ENCODE measurements around the gene MGME1.

Gene MGME1

DNA sequence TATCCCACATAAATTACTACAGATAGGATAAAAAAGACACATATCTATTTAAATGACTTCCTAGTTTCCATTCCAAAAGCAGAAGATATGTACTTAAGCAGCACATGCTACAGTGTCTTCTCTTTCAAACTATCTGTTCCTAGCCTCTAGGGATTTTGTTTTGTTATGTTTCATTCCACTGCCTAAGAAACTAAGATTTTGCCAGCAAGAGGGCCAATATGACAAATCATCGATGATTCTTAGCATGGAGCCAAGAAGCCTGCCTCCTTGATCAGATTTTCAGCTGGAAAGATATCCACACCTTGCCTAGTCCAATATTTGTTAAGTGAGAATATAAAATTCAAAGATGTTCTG lies 7.3 kb upstream of the MGME1 start:
- DNase-seq, result no peak

DNA sequence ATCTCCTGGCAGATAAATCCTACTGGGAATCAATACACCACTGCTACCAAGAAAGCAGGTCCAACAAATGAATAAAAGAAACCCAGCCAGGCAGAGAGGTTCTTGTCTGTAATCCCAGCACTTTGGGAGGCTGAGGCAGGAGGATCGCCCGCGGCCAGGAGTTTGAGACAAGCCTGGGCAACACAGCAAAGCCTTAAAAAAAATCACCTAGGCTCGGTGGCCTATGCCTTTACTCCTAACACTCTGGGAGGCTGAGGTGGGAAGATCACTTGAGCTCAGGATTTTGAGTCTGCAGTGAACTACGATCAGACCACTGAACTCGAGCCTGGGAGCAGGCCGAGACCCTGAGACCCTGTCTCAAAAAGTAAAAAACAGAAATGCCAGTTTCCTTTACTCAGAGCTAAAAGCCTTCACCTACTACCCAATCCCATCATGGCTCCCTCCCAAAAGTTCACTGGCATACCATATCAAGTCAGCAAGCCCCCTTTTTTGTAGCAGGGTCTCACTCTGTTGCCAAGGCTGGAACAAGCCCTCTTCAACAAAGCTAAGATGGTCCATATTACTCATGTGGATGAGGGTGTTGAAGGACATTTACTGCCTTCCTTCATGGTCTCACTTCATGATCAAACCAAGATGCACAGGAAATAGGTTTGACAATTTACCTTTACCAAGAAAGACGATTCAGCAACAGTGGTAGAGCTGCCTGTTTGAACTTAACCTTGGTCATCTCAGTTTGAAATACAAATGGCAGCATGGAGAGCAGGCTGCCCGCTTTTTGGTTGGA lies 5.5 kb upstream of the MGME1 start:
- DNase-seq, result no peak

DNA sequence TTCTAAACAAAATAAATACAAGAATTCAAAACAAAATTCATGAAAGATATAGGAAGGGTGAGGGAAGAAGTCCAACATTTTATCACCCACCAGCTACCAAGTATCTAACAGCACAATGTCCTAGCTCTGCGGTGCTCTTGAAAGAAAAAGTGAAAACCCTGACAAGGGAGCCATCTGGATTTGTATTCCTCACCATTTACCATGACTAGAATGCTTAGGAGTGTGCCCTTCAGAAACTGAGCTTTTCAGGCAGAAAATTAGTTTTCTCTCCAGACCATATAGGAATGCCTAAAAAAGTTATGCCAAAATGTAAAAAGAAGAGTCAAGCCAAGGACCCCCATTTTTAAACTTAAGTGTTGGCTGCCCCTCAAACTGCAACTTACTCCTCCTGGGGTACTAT lies 4.7 kb upstream of the MGME1 start:
- DNase-seq, result no peak

DNA sequence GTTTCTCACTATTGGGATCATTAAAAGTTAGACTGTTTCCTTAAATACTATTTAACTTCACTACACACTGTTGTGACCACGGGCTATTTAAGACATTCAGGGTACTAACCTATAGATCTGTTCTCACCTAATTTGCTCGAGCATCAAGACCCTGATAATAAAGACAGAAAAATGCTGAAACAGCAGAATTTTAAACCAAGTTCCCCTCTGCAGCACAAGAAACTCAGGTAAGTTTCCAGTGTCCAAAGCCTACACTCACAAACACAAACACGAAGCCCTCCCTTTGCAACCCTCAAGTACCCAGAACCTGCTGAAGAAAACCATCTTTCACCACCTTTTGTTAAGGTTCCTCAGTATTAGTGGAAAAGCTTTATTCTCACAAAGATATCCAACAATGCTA lies 4.2 kb upstream of the MGME1 start:
- DNase-seq, result no peak

DNA sequence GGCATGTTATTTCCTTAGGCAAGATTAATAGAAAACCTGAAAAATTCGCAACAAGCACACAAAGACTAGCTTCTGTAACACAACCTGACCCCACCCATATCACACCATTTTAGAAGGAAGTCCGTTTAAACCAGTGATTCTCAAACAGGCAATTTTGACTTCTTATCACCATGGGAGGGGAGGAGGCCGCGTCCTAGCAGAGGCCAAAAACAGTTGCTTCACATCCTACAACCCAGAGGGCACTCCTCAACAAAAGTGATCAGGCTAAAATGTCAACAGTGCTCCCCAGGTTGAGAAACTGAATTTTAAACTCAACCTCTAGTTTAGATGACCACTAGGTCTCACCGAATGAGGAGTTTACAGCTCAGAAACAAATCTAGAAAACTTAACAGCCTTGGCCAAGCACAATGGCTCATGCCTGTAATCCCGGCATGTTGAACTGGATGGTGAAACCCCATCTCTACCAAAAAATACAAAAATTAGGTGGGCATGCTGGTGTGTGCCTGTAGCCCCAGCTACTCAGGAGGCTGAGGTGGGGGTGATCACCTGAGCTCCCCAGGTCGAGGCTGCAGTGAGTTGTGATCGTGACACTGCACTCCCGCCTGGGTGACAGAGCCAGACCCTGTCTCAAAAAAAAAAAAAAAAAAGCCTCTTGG lies 3.6 kb upstream of the MGME1 start:
- DNase-seq, result no peak

DNA sequence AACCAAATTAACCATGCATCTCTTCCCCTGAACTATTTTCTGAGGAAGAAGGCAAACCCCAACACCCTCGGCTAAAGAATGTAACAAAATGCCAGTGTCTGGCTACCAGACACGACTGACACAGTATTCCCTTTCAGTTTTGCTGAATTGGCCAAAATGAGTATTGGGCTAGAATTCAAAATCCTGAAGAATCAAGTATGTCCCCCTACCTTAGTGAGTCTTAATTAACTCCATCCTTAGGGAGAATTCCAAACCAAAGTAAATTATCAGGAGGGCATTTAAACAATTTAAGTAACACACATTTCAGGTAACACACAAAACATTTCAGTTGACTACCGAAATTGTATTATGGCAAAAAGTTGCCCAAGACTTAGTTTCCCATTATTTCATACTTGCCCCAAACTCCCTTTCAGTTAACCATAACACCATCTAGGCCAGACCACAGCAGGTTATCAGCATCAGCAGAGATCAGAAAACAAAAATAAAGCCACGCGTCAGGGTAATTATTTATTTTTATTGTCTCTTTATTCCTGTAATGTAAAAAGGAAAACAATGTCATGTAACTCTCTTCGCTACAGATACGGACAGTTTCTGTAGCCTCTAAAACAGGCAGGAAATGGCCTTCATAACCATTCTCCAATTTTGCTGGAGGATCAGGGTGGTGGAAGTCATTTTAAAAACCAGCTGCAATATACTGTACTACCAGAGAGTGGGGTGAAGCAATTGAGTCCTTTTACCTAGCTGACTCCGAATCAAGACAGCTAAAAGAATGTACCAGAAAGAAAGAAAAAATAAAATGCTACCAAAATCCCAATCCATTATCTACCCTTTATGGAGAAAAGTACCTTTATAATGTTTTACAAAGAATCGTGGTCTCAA lies 2.1 kb upstream of the MGME1 start:
- no peak for DNase-seq

DNA sequence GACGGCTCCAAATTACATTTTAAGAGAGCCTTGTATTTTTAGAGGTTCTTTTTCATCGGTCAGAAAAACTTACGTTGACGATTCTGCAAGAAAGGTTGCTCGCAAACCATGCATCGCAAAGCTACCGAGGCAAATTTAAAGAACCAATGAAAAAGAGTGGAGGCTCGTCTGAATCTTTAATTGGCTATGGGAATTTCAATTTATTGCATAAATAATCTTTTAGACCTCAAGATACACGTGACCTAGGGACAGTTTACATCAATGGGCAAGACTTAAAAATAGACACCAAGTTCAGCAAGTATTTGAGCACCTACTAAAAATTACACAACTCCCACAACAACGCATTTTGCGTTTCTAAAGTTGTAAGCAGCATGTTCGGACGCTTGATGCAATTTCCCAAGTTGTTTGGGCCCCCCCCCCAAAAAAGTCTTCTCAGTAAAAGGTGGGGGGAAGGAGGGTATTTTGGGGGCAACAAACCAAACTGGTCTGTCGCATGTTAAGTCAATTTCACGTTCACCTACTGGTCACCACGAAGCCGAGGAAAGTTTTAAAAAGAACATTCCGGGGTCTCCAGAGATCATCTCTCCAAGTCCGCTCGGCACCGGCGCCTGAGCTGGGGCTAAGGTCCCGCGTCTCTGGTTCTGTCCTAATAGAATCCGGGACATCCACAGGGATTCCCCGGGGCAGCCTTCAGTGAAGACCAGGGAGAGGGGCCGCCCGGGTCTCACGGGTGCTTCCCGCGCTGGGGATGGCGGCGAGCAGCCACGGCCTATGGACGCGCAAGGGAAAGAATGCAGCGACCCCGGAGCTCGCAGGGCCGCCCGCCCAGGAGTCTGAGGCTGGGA lies 1.1 kb upstream of the MGME1 start:
- DNase-seq, result peak; percentile 57

DNA sequence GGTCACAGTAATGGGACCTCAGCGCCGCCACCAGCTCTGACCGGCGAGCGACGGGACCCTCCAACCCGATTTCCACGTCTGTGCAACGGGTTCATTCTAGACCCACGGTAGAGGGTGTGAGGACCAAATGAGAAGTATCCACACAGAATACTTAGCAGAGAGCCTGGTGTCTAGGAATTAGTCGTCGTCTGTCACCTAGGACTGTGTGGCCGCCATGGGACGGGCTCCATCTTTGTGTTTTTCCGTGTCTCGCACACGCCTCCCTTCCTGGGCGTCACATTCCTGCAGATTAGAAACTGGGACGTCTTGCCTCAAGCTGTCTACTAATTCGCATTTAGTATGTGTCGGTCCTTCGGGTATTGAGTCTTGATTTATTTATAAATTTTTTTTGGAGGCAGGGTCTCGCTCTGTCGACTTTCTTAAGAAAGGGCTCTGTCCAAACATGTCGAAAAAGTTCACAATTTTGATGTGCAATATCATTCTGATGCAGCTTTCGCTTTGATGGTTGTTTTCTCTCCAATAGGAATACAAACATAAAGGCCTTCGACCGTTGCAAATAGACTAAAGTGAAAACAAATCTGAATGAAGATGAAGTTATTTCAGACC lies 563 bp downstream of the MGME1 start:
- no peak for DNase-seq

DNA sequence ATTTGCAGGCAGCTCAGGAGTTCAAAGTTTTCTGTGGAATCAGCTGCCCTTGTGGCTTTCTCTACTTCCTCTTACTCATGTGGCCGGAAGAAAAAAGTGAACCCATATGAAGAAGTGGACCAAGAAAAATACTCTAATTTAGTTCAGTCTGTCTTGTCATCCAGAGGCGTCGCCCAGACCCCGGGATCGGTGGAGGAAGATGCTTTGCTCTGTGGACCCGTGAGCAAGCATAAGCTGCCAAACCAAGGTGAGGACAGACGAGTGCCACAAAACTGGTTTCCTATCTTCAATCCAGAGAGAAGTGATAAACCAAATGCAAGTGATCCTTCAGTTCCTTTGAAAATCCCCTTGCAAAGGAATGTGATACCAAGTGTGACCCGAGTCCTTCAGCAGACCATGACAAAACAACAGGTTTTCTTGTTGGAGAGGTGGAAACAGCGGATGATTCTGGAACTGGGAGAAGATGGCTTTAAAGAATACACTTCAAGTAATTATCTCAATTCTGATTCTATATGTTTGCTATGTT lies 1.1 kb downstream of the MGME1 start:
- peak; percentile 57 for DNase-seq

DNA sequence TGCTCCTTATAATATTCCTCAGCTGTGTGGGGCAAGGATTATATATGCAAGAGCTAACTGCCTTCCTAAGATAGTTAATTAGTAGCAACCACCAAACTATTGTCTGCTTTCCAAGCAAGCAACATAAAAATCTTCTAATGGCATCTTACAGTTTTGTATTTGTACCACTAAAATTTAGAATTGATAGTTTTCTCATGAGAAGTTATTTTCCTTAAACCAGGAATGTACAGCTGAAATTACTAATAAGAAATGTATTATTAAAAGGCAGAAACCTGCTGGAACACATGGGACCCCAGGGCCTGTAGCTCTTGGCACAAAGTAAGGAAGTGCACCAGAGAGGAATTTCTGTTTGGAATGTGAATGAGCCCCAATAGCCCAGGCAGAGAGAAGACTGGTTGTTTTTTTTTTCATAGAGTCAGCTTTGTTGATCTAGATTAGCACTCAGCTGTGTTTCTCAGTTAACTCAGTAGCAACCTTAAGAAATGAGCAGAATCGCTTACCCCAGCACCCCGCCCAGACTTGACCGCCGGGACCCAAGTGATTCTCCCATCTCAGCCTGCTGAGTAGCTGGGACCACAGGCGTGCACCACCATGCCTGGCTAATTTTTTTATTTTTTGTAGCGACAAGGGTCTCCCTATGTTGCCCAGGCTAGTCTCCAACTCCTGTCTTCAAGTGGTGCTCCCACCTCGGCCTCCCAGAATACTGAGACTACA lies 2.6 kb downstream of the MGME1 start:
- no peak for DNase-seq

DNA sequence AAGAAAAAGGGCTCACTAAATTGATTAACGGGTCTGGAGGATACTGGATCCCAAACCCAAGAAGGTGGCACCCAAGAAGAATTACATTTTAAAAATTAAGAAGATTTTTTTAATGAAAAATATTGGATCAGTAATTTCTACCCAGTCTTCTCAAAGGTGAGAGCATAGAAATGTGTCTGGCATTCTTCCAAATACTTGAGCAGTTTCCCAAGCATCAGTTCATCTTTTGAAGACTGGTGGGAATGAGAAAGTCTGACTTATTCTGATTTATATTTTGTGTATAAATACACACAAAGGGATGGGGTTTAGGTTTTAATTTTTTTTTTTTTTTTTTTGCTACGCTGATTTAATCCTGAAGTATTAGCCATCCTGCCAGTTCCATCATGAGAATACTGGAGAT lies 3.3 kb downstream of the MGME1 start:
- DNase-seq, result no peak

DNA sequence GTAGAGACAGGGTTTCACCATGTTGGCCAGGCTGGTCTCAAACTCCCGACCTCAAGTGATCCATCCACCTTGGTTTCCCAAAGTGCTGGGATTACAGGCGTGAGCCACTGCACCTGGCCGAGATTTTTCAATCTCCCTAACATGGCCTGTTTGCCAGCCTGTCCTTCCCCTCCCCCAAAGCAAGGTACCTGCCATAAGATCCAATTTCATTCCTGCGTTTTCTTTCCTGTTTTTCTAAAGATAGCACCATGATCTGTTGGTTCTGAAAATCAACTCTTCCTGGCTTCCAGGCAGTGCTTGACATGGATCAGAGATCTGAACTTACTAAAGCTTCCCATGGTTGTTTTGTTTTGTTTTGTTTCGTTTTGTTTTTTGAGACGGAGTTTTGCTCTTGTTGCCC lies 7.5 kb downstream of the MGME1 start:
- DNase-seq, result no peak

DNA sequence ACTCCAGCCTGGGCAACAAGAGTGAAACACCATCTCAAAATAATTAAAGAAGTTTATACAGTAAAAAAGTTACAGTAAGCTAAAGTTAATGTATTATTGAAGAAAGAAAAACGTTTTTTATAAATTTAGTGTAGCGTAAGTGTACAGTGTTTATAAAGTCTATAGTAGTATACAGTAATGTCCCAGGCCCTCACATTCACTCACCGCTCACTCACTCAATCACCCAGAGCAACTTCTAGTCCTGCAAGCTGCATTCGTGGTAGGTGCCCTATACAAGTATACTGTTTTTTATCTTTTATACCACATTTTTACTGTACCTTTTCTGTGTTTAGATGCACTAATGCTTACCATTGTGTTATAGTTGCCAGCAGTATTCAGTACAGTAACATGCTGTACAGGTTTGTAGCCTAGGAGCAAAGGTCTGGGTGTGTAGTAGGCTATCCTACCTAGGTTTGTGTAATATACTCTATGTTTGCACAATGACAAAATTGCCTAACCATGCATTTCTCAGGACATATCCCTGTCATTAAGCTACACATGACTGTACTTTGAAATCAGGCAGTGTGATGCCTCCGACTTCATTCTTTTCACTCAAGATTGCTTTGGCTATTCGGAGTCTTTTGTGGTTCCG lies 16.7 kb downstream of the MGME1 start:
- DNase-seq, result no peak

DNA sequence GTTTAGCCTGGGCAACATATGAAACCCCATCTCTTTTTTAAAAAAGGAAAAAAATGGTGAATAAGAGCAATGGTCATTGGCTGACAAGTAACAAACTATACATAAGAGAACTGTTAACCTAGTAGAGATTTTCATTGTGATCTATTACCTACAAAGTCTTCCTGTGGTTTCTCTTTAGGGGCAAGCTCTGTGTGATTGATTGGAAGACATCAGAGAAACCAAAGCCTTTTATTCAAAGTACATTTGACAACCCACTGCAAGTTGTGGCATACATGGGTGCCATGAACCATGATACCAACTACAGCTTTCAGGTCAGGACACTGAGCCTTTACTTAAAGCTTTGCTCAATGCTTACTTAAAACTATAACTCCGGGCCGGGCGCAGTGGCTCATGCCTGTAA lies 19.2 kb downstream of the MGME1 start:
- DNase-seq, result no peak

DNA sequence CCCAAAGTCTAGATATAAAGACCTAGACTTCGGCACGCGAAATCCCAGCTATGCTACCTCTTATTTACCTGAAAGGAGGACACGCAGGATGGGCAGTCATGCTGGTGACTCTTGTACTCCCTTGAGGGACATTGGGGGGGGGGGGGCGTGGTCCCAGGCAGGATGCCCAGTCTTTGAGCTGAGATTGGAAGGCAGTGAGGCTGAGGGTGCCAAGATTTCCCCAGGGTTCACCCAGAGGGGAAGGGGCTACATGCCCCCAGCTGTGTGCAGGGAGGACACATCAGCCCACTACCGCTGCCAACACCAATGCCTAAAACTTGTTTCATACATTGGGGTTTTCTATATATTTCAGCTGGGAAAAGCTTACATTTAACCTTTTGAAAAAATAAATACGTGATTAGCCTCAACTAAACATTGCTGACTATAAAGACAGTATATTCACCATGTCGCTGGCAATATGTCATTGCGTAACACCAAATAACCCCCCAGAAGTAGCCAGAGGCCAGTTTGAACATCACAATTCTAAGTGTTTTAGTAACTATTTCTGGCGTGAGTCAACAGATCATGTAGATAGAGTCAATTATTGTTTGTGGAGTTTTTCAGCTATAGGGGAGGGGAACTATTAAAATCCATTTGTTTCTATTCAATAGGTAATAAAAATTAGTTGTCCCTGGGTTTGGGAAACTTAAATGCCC lies 21.6 kb downstream of the MGME1 start:
- DNase-seq, result no peak

DNA sequence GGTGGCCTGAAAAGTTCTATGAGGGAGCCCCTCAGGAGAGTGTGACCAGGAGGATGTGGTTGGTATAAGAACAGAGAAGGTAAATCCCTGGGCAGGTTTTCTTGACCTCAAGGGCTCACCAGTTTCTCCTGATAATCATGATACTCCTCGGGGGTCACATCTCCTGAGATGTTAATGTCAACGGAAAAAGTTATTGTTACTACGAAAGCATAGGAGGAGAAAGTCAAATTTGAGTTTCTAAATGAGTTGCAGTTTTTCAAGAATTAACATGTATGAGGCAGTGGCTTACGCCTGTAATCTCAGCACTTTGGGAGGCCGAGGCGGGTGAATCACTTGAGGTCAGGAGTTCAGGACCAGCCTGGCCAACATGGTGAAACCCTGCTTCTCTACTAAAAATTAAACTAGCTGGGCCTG lies 23.4 kb downstream of the MGME1 start:
- DNase-seq, result peak; percentile 66

DNA sequence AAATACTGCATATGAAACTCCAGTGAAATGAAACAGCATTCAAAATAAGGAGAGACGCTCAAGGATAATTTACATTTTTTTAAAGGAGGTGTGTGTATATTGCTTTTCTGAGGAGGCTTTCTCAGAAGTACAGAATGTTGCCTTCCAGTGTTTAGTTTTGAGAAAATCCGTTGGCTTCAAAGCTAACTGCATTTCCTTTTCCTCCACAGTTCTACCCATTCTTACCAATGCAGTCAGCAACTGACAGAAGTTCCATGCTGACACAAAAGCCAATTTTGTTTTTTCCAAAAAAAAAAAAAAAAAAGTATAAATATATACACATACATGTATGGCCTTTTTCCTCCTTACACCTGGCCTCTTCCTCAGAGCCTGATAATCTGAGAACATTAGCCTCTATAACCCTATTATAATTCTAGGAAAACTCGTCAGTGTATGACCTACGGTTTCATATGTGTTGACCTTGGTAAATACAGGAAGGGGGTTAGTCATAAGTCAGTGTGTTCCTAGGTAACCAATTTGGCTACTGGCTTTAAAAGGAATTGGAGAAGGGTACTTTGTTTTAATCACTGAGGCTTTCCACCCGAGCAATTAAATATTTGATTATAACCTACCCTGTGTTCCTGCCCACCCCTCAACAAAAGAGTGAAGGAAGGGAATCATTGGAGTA lies 24.2 kb downstream of the MGME1 start:
- no peak for DNase-seq

DNA sequence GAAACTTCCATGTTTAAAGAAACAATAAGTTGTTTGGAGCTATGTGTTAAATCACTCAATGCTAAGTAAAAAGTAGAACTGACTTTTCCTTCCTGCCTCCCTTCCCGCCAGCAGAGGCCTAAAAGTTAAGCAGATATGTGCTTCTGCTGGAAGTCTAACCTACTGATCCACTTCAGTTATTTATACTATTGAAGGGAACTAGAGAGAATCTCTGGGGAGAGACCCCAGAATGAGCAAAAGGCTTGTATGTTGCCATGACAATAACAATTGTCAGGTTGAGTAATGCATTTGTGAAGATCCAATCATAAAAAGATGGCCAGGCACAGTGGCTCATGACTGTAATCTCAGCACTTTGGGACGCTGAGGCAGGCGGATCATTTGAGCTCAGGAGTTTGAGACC lies 24.7 kb downstream of the MGME1 start:
- DNase-seq, result no peak

DNA sequence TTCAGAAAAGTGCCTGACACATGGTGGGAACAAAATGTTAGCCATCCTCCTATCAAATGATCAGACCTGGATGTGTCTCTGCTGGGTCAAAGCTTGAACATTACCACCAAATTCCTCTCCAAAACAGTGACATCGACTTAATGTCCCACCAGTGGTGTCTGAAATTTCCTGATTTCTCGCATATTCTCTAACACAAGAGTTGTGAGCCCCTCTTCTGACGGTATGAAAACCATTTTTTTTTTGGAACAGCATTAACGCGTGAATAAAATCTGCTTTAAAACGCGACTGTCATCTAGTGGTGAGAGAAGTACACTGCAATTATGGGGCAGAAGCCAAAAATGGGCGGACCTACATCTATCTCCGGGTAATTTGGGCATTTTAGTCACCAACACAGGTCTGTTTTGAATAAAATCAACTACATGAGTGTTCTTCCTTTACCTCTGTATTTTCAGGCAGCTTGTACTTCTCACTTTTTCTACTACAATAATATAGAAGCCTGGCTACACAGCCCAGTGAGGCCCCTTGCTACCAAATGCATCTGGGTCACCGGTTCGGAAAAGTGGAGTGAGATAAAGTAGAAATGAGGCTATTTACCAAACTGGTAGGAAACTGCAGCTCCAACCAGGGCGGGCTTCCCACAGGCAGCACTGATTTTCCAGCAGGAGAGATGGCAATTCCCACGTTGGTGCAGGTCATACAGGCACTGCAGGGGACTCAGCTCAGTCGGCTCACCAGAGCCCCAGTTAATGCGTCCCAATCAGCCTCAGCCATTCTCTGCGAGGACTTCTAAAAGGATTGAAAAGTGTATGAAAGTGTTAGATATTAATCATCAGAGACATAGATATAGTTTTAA lies 27.4 kb downstream of the MGME1 start:
- no peak for DNase-seq
